Measurements from ENCODE around the gene RAI1.
A peak's percentile ranks its signal among the peaks of the same experiment; 100 is the strongest.

Gene RAI1

DNA sequence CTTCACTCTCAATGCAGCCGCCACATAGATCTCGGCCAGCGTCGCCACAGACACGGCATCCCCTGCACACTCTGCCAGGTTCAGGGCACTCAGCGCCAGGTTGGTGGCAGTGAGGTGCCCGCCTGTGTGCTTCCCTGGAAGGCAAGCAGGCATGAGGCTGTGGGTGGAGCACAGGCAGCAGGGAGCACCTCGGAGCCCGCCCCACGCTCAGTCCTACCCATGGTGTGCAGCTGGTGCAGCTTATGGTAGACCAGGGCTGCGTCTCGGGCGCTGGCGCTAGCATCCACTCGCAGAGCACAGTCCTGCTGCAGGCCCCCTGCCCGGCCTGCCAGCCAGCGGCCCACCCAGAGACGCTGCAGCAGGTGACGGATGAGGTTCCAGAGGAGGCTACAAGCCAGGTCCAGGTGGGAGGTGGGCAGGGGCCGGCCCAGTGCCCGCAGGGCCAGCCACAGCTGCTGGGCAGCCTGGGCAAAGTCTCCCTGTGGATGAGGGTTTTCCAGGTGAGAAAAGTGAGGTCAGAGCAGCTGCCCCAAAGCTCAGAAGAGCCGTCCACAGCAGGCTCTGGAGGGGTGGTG is 135.1 kb downstream of the RAI1 start:
- no peak for DNase-seq

DNA sequence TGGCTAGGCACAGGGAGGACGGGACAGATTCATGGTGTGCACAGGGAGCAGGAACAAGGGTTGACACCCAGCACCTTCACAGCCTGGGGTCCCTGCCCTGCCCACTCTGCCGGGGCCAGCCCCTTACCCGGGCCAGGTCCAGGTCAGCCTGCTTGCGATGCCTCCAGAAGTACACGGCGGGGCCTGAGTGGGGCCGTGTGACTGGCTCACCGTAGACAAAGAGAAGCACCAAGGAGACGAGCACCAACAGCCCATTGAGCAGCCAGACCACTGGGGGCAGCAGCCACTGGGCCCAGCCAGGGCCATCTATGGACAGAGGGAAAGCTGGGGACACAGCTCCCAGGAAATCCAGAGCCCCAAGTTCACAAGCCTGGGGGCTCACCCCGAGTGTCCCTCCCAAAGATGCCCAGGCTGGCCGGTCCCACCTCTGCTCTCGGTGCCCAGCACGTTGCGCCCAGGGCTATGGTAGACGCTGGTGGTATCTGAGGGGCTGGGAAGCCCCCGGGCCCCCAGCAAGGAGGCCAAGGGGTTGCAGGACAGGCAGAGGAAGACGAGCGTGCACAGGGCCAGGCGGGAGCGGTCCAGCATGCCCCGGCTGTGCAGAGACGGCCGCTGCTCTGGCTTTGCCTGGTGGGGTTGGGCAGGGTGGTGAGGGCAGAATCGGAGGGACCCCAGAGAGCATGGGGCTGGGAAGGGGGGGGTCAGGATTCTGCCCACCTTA is 135.7 kb downstream of the RAI1 start:
- DNase-seq, result no peak

DNA sequence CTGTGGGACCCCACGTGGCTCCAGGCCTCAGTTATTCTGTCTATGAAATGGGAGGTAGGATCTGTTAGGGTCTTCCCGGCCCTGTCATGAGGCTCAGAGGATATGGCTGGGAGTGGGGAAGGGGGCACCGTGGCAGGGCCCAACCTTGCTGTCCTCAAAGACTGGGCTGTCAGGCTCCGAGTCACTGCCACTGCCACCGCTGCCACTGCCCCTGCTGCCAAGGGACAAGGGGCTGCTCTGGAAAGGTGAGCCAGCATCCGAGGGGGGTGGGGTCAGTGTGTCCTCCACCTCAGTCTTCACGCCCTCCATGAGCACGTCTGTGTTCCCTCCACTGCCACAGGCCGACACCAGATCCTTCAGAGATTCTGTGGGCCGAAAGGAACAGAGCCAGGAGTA is 136.3 kb downstream of the RAI1 start:
- DNase-seq, result no peak

DNA sequence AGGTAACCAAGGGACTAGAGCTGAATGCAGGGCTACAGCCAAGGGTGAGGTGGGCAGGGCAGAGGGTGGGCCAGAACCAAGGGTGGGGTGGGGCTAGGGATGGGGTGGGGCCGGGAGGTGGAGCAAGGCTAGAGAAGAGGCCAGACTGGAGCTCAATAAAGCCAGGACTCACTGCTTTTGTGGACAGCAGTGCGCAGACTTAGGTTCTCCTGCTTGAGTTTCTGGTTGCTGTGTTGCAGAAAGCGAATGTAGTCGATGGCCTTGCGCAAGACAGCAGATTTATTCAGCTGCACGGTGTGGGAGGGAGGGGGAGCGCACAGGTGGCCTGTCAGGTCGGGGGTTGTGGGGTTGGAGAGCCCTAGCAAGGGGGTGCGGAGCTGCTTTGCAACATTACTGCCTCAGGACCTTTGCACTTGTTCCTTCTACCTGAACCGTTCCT is 136.8 kb downstream of the RAI1 start:
- no peak for DNase-seq

DNA sequence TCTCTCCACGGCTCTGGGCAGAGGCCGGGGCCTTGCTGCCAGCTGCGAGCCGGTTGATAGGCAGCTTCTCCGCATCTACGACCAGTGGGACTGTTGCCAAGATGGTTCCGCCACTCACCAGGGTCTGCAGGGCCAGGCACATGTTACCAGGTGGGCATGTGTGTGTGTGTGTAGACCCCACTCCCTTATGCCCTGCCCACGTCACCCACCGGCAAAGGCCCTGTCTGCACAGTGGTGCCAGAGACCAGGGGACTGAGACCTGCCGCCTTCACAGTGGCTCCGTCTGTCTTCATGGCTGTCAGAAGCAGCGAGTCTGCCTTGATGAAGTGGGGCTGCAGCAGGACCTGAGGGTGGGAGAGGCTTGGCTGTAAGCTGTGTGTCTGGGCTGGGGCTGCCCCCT is 137.9 kb downstream of the RAI1 start:
- DNase-seq, result no peak

DNA sequence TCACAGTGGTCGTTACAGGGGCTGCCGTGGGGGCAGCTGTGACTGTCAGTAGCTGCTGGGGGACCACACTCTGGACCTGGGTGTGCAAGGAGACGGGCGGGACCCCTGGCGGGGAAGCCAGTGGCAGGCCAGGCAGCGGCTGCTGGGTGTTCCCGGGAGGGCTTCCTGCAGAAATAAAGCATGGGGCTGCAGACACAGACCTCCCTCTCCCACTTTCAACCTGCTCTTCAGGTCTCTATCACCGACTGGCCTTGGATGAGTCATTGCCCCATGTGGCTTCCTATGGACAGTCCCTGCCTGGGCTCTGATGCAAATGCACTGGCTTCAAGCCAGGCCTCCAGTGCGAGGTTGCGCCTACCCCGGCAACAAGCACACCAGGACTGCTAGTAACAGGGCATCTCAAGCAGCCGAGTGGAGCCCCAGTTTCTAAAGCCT is 138.3 kb downstream of the RAI1 start:
- DNase-seq, result no peak

DNA sequence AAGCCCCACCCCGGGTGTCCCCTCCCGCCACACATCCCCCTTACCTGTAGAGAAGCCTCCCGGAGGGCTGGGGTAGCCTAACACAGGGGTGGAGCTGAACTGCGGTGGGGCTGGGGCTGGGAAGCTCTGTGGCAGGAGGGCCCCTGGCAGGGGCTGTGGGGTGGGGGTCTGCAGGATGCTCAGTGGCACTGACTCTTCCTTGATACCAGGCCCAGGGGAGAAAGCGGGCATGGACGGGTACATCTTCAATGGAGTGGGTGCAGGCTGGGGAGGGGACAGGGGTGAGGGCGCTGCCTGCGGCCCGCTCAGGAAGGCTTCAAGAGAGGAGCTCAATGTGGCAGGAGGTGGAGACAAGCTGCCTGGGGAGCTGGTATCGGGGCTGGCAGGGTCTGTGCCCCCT is 138.8 kb downstream of the RAI1 start:
- no peak for DNase-seq

DNA sequence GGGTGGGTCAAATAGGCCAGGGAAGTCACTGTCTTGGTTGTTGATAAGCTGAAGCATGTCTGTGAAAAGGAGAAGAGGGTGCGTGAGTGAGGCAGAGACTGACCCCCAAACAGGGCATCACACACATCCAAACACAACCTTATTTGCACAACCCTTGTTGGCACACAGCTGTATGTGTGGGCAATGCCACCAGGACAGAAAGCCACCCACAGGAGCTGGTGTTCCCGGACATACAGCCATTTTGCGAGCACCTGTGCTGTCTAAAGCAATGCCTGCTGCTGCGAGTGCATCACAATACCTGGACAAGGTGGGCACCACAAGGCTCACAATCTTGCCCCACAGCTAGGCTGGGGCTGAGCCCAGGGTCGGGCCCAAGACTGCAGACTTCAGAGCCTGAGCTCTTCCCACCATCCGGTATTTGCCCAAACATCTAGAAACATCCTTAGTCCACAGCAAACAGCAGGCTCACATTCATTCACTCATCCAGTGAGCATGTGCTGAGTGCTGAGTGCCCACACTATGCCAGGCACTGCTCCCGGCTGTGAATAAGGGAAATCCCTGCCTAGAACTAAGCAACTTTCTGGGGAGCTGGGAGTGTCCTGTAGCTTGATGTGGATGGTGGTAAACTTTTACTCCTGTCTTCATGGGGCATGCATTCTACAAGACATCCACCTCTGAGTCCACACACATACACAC is 139.4 kb downstream of the RAI1 start:
- no peak for DNase-seq

DNA sequence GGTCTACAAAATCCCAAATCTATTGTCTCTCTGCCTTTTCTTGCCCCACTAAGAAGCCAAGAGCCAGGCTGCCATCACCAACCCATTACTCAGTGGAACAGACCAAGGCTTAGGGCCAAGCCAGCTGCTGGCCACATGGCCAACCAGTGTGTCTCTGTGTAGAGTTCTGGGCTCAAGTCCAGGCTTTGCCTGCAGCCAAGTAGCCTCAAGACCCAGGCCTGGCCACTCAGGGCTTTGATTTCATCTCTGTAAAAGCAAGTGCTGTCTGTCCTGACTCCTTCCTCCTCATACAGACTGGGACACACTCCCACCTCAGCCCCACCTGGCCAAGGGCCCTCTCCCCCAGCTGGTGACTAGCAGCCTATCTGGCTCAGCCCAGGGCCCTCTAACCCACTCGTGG is 140.9 kb downstream of the RAI1 start:
- no peak for DNase-seq

DNA sequence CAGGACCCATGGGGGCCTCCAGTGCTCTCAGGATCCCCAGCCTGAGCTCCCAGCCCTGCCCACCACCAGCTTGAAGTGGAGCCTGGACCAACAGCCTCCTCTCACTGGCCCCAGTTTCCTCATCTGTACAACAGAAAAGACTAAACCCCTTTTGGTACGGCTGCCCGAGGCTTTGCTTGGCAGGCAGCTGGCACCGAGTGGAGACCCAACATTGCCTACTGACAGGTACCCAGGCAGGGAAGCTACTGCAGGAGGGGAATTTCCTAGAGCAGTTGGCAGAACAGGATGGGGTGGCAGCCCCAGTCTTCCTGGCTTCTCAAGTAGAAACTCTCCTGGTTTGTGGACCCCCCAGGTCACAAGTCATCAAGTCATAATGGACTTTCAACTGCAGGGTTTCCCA is 141.4 kb downstream of the RAI1 start:
- no peak for DNase-seq

DNA sequence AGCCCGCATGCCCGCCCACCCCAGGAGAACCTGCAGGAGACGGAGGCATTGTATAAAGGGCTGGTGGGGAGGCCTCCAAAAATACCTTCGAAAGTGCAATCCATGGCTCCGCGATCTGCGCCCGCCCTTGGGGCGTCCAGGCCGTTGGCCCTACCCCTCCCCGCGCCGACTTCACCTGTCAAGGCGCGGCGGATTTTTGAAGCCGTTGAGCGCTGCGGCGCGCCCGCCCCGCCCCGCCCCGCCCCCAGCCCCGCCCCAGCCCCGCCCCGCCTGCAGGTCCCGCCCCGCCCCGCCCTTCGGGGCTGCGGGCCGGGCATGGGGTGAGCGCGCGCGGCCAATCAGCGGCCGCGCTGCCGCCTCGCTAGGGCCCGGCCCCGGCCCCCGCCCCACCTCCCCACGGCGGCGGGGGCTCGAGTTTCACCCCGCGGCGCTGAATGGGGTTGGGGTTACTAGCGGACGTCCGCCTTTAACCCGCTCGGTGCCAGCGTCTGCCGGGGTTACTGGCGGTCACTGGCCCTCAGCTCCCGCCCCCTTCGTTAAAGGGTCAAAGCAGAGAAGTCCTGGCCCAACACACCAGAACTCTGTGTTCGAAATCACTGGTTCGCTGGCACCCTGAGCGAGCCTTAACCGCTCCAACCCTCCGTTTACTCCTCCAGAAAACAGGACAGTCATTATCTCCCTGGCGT is 142.3 kb downstream of the RAI1 start:
- peak; percentile 81 for DNase-seq

DNA sequence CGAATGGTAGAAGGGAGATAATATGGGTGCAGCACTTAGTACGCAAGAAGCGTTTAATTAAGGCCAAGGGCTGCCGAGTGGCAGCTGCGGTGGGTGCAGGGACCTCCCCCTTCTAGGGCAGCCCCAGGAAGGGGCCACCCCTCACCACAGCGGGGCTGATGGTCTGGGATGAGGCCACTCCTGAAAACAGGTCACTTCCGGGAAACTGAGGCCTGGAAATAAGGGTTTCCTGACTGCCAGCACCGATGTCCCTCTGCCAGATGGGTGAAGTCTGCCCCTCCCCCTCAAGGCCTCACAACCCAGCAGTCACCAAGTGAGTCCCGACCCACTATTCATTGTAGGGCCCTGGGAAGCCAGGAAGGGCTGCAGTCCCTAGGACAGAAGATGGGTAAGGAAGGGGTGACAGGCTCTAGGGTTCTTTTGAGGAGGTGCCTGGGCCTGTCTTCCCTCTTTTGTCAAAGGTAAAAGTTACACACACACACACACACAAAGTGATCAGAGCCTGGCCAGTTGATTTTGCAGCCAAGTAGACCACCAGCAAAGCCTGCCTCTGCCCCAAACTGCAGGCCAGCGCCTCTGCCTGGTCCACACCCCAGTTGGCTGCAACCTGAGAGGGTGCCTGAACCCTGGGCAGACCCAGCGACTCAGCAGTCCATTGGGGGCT is 143.0 kb downstream of the RAI1 start:
- no peak for DNase-seq

DNA sequence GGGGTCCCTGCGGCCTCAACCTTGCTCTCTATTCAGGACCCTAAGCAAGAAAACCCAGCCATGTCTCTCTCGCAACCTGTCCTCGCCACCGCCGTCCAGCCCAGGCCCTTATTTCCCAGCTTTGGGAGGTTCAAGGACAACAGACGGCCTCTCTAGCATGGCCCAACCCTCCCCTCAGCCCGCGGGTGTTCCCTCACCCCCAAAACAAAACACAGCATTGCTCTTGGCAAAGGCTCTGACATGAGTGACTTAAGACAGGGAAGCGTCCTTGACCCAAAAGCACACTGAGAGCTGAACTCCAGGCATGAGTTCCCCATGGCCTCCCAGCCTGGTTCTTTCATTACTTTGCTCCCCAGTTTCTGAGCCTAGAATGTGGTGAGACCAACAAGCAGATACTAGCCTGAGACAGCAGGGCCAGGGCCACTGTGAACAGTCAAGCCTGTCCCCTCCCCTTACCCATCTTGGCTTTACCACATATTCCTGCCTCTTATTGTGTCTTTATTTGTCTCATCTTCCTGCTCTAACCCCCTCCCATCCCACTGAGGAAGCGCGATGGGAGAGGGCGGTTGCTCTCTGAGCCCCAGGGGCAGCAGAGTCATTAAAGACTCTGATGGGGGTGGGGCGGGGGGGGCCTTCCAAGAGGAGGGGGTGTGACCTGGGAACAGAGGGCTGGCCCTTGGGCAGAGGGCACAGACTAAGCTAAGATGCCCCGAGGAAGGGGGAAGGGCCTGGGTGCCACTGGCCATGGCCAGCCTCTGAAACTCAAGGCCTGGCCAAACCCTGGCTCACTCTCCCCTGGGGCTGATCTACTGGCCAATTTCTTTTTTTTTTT is 143.7 kb downstream of the RAI1 start:
- no peak for DNase-seq

DNA sequence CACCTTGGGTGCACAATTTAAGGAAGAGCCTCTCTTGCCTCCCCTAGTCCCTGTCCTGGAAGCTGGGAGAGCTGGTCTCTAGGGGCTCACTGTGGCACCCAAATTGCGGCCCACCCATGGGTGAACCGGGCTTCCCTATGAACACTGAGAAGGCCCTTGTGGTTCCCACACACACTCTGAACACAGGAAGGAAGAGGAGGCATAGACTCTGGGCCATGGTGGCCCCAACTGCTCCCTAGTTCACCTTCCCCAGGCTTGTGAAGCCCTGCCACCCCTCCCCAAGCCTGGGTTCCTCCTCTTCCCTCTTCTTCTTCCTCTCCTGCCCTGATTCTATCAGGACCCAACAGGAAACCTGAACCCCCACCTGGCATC is 145.1 kb downstream of the RAI1 start:
- no peak for DNase-seq

DNA sequence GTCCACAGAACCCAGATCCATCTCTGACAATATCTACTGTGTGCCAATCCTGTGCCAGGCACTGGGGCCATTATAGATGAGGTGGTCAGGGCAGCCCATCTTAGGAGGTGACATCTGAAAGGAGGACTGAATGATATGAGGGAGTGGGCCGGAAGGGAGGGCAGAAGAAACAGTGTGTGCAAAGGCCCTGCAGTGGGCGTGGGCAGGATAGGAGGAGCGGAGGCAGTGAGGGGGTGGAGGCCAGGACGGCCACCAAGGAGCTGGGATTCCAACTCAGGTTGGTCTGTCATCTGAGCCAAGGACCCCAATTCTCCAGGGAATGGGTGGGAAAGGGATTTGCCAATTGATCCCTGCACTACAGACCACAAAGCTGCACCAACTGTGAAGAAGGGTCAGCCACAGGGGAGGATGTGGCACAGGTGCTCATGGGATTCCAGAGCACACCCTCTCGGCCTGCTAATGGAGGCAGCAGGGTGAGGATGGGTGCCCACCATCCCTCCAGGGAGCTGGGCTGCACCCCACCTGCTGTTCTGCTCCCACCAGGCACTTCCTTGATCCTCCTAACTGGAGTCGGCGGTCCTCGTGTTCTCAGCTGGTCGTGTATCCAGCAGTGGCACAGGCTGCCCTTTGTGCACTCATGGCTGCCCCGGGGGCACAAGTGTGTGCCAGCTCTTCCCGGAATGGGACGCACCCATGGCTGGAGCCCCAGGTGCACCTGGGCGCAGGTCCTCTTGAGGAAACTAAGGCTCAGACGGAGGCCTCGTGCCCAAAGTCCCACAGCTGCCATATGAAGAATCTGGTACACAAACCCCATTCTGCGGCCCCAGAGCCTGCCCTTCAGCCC is 145.9 kb downstream of the RAI1 start:
- DNase-seq, result no peak

DNA sequence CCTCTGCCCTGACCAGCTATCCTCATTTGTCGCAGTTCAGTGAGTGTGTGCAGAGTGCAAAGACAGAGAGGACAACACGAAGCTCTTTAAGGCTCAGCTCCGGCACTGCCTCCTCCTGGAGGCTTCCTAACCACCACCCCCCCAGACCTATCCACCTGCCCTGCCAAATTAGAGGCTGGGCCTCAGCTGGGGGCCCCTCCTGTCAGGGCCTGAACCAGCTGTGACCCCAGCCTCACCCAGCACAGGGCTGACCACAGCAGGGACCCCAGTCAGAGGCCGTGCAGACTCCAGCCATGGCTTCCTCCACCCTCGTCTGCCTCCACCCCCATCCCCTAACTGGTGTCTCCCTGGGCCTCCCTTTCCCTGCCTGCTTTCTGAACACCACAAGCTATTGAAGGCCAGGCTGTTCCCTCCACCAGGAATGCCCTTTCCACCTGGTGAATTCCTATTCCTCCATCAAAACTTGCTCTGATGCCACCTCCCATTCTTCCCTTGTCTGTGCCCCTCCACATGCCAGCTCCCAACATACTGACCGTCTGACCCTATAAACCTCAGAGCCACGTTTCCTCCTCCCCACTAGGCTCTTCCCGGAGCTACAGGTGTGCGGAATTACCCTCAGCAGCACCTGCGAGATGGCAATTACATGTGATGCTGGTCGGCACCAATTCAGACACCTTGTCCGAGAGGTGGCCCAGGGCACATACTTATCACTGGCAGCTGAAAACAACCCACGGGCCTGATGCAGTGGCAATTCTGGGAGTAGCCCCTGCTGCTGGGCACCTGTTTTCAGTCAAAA is 146.8 kb downstream of the RAI1 start:
- DNase-seq, result no peak

DNA sequence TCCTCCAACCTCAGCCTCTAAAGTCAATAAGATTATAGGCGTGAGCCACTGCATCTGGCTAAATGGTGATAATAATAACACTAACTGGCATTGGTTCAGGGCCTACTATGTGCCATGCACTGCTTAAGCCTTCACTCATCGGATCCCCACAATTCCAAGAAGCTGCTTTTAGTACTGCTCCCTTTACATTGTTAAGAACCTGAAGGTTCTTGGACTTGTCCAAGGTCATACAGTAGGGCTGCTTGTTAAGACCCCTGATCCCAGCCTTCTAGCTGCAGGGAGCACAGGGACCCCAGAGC is 149.0 kb downstream of the RAI1 start:
- no peak for DNase-seq

DNA sequence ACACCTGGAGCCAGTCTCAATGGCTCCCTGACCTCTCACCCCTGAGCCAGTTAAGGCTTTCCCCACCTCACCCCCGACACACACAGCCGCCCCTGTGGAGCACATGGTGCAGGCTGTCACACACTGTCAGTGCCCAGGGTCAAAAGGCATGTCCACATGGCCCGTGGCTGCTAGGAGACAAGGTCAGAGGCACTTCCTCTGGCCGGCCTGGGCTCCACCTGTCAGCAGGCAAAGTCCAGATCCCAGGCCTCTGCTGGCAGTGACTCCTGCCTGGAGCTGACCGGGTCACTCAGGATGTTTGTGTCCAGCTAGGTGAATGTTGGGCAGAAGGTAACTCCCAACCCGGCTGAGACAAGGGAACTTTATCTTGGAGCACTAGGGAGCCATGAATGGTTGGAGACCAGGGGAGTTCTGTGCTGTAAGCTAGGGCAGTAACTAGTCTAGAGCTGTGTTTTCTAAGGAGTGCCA is 149.5 kb downstream of the RAI1 start:
- no peak for DNase-seq

DNA sequence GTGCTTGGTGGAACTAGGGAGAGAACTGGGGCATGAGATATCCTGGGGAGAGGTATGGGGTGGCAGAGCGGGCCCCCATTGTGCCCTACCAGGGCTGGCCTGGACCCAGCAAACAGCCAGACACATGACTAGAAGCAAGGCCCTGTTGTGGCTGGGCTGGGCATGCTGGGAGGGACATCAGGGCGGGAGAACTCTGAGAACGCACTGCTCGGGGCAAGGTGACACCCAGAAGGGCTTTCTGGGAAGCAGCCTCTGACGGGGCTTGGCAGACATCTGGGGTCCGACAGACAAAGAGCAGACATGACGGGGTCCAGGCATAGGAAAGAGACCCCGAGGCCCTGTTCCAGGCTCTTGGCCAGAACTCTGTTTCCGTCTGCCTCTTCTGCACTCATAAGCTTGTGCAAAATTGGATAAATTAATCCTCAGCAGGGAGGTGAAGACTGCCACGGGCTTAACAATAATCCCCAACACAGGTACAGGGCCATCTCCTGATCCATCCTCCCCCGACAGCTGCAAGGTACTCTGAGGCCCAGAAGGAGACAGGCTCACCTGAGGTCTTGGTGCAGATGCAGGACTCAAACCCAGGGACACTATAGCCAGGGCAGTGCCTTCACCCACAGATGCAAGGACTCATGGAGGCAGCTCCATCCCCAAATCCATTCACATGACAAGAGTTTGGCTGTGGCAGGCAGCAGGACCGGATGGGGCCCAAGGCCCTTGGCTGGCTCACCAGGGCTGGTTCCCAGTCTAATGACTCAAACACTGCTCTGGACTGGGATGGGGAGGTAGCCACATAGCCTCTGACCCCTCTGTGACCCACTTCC is 150.2 kb downstream of the RAI1 start:
- DNase-seq, result no peak

Data from right kidney (tissue), 1 donor.